Fibroblast of skin of abdomen (primary cell): ENCODE data around the gene ALCAM.

Experiments
- DNase-seq: peaks from one replicate; pipeline ENCODE4 v3.0.0-alpha.2; 2013

ALCAM gene

DNA sequence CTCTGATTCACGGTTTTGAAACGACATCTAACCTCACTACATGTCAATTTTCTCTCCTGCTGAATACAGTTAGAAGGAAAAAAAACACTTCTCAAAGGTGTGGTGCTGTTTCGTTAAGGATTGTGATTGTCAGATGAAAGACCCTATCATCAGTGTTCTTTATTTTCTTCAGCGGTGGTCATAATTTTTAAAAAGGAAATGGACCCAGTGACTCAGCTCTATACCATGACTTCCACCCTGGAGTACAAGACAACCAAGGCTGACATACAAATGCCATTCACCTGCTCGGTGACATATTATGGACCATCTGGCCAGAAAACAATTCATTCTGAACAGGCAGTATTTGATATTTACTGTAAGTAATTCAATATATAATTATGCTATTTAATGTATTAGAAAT is 167.8 kb downstream of the ALCAM start:
- DNase-seq = no peak

DNA sequence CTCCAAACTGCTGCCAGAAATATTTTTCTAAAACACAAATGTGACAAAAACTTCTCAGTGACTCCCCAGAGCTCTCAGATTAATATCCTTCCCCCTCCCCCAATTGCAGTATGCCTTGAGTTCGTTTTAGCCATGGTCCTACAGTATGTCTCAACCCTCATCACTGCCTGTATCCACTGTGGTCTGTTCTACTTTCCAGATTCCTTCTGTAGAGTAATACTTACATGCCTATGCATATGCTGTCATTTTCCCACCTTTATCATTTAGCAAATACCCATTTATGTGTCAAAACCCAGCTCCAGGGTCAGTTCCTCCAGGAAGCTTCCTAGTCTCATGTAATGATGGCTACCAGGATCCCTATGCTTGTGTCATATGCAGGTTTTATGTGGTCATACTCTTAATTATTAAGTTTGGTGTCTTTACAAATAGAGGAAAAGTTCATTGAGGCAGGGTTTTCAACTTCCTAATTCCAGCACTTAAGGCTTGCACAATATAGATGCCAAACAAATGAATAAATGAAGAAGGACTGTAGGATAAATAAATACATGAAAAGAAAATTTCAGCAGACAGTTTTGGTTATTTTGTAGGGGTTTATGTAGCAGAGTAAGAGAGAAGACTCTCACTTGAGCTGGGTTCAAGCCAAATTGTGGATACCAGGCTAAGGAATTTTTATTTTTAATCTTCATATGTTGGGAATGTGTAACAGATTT is 170.8 kb downstream of the ALCAM start:
- peak; percentile 23 for DNase-seq

DNA sequence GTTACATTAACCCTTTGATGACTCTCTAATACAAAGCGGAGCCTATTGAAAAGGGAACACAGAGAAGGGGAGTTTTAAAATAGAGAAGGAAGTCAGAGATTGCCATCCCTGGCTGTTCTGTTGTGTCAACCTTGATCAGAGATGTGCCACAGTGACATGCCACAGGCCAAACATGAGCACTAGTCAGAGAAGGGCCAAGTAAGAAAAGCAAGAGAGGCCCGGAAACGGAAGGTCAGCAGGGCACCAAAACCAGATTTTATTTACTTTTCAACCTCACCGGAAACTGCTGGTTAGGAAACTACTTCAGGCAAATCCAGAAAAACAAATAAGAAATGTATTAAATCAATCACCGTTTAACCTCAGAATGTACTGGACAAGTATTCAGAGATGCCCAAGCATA is 171.8 kb downstream of the ALCAM start:
- DNase-seq = no peak

DNA sequence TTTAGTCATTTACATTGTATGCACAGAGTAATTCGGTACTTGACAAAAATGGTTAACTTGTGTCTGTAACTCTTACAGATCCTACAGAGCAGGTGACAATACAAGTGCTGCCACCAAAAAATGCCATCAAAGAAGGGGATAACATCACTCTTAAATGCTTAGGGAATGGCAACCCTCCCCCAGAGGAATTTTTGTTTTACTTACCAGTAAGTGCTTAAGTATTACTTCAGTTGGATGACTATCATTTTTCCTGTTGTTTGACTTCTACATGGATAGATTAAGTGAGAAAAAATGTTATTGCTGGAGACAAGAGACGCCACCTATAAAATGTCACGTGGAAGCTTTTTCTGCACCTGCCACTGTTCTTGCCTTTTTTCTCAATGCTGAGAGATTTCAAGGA is 173.2 kb downstream of the ALCAM start:
- no peak for DNase-seq

GRCh38 chr3:105542282-105543019 is 175.7 kb downstream of the ALCAM start:
- no peak for DNase-seq

DNA sequence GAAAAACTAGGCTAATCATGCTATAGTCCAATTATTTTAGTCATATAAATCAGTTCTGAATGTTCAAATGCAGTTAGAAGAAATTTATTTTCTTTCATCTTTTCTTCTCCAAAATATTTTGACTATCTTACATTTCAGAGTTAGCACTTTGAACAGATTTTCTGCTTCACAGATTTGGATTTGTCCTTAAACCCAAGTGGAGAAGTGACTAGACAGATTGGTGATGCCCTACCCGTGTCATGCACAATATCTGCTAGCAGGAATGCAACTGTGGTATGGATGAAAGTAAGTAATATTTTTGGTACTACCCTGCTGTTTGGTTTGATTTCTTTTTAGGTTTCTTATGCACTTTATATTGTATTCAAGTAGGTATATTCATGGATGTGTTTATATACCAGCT is 178.3 kb downstream of the ALCAM start:
- DNase-seq = no peak

- DNase-seq = no peak
Observed at GRCh38 chr3:105553851-105554250, 187.1 kb downstream of the ALCAM start.

GRCh38 chr3:105555206-105555605 is 188.5 kb downstream of the ALCAM start:
- DNase-seq = peak; percentile 58

GRCh38 chr3:105559856-105560255 is 193.1 kb downstream of the ALCAM start:
- DNase-seq = no peak

DNA sequence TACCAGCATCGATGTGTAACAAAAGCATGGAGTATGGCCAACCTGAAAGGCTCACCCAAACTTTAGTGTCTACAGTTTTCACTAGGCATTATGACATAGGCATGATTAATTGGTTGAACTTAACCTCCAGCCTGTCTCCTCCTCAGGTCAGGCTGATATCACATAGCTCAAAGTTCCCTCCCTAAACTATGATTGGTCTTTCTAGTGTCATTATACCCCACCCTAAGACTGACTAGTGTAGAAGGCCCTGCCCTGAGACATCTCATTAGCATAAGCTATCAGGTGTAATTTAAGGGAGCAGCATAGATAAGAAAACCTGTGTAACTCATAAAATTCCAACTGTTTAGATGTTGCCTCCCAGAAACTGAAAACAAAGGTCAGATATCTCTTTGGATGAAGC is 195.2 kb downstream of the ALCAM start:
- no peak for DNase-seq

DNA sequence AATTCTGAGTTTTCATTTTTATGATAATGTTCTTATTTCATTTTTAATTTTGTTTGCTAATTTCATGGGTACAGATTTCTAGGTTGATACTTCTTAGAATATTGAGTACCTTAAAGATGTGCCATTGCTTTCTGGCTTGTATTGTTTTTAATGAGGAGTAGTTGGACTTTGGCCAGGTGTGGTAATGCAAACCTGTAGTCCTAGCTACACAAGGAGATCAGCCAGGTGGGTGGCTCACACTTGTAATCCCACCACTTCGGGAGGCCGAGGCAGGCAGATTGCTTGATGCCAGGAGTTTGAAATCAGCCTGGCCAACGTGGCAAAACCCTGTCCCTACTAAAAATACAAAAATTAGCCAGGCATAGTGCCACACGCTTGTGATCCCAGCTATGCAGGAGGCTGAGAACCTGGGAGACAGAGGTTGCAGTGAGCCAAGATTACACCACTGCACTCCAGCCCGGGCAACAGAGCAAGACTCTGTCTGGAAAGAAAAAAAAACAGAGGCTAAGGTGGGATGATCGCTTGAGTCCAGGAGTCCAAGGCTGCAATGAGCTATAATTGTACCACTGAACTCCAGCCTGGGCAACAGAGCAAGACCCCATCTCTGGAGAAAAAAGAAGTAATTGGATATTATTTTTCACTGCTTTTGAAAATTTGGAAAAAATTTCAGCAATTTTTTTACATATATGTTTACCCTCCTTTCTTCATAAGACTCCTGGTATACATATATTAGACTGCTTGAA is 198.0 kb downstream of the ALCAM start:
- no peak for DNase-seq

DNA sequence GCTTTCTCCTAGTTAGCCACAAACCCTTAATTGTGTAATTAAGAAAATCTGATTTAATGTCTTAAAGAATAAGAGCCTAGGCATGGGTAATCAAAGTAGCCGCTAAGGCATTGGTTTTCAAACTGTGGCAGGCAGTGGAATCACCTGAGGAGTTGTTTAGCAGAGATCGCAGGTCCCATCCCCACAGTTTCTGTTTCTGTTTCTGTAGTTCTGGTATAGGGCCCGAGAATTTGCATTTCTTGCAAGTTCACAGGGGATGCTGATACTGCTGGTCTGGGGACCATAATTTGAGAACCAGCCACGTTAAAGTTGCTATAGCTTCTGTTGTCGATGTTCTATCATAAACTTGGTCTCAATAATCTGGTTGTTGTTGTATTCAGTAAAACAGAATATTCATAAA is 204.3 kb downstream of the ALCAM start:
- DNase-seq = no peak

- no peak for DNase-seq
Observed at GRCh38 chr3:105572501-105572900, 205.8 kb downstream of the ALCAM start.

- DNase-seq = peak; percentile 35
Observed at GRCh38 chr3:105579439-105579838, 212.7 kb downstream of the ALCAM start.

DNA sequence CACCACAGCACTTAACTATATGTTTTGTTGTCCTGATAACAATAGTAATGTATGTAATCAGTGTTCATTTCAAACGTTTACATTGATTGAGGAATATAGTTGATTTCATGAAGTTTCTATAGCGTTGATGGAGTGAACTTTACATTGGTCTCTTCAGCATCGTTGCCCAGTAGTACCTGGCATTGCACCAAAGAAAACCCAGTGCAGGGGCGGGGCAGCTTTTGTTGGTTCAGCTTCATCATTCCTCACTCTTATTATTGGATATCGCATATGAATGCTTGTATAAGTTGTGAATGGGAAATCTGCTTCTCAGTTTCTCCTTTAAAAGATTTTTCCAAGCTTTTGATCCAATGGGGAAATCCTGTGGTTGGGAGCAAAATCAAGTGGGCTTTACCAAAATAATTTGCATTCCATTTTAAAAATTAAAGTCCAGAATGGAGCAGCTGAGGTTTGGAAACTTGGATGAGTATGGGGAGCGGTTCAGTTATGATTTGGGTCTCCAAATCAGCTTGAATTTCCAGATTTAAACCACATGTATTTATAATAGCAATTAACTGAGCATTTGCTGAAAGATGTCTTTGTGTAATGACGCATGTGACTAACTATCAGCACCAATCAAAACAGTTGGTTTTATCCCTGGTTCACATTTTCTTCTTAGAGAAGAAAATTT is 213.7 kb downstream of the ALCAM start:
- peak; percentile 59 for DNase-seq

DNA sequence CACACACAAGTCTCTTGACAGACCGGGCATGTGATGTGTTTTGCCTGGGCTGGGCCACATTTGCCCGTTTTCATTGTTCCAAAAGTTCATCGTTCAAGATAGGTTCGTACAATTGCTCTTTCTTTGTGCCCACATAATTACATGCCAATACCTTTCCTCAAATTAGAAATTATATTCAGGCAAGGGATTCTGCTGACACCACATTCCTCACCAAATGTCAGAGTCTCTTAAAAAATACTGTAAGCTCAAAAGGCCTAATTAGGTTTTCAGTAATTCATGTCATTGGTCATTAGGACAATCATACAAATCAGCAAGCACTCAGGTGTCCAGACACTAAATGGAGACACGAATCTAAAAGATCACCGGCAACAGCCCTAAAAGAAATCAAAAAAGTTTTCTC is 215.3 kb downstream of the ALCAM start:
- DNase-seq = no peak

DNA sequence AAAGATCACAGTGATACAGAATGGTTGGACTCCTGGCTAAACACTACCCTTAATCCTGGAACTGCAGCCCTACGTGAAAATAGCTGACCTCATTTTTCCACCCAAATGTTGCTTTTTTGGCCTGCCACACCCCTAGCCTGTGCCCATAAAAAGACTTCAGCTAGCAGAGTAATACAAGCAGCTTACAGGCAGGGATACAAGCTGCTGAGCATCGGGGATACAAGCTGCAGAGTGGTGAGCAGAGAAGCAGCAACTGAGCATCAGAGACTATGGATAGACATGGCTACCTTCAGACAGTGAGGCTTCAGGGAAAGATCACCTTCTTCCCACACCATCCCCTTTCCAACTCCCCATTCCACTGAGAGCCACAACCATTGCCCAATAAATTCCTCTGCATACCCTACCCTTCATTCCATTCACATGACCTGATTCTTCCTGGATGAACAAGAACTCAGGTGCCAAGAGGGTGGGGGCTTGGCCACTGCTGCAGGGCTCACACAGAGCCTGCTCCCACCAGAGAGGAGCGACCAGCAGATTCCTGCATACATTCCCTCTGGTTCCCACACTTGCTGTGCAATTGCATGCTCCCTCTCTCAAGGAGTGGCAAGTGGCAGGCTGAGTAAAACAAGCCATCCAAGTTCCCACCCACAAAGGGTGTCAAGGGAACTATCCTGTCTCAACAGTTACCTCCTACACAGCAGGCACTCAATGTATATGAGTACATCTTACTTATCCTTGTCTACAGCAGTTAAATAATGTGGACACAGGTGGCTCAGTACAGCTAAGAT is 217.5 kb downstream of the ALCAM start:
- no peak for DNase-seq

DNA sequence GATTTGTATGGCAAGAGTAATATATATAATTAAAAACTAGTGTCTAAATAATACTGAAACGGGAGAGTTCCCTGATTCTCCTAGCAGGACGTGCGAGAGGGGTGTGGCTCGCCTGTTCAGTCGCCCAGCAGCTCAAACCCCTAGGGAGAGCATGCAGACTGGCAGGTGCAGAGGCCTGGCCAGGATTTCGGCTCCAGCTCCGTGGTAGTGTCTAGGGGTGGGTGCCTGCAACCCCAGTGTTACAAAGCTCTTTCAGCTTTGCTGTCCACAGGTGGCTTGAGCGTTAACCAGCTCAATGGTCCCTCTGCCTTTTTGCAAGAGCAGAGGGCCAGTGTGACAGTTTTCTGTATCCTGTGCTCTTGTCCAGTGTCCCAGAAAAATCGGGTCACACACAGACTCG is 226.6 kb downstream of the ALCAM start:
- DNase-seq = no peak

- DNase-seq = peak; percentile 43
Observed at GRCh38 chr3:105594219-105594618, 227.5 kb downstream of the ALCAM start.

DNA sequence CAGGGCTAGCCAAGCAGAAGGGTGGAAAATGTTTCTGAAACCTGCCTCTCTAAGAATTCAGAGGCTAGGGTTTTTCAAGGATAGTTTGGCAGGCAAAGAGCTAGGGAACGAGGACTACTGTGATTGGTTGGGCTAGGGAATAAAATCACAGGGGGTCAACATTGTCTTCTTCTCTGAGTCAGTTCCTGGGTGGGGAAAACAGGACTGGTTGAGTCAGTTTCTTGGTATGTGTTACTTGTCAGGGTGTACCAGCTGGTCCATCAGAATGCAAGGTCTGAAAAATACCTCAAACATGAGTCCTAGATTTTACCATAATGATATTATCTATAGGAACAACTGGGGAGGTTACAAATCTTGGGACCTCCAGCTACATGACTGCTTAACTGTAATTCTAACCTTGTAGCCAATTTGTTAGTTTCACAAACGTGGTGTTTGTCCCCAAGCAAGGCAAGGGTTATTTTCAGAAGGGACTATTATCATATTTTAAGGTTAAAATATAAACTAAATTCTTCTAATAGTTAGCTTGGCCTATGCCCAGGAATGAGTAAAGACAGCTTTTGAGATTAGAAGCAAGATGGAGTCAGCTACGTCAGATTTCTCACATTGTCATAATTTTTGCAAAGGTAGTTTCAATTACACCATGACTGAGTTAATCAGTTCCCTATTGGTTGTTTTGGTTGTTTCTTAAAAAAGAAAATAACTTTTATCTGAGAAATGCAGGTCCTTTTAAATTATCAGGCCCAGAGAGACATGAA is 231.5 kb downstream of the ALCAM start:
- DNase-seq = peak; percentile 97

DNA sequence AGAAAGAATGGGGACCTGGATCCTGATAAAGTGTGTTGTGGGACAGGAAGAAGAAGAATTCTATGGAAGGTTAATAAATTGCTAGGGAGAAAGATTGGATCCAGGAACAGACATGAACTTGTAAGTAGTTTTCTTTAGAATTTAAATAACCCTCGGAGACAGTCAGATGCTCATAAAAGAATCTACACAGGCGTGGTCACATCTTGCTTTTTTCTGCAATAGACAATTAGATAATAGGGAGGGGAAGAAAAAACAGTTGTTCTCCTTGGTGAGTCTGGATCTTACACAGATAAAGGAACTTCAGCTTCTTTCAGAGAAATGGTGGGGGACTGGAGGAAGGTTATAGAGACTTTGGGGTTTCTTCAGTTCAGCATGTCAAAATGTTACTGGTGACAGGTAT is 232.6 kb downstream of the ALCAM start:
- DNase-seq = no peak
